NOMO-1 treated with dmso at 0.1 percent for 144 hours (cell line): Measurements from ENCODE around the gene SLC38A11.

Experiments
- DNase-seq: peaks from one replicate; lab custom pipeline; 2025; ENCODE audit not compliant: unreplicated experiment; lab: John Stamatoyannopoulos, UW

SLC38A11 gene

DNA sequence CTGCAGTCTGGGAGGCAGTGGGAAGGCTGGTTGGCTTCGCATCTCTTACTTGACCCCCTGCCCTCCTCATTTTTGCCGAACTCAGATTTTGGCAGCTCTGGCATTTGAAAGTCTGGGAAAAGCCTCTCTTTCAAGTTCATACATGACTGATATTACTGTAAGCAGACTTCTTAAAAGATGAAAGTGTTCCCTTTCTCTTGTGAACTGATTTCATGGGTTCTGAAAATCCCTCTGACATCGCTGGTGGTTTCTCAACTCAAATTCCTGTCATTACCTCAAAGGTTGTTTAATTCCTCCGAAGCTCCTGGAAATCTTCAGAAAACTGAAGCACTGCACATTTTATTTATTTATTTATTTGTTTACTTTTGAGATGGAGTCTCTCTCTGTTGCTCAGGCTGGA, 16.9 kb upstream of the SLC38A11 start:
- no peak for DNase-seq

- DNase-seq = no peak
Measured at GRCh38 chr2:164969909-164970690, 14.8 kb upstream of the SLC38A11 start.

- DNase-seq = no peak
Measured at GRCh38 chr2:164967781-164968228, 12.5 kb upstream of the SLC38A11 start.

DNA sequence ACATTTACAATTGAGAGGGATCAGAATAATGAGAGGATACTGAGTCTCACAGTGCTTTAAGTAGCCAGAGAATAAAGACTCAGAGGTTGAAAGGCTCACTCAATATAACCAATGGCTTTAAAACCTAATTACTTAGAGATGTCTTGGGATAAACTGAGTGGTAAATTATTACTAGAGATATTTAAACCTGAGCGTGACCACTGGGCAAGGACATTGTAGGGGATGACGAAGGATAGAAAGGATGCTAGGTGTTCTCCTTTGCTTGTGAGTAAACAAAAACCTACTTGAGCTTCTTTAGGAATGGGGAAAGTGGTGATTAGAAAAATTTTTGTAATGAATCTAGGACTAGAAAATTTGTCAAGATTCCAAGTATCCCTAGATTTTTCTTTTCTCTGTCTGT, 12.0 kb upstream of the SLC38A11 start:
- no peak for DNase-seq

GRCh38 chr2:164964700-164965099, 9.4 kb upstream of the SLC38A11 start:
- peak; percentile 76 for DNase-seq

- DNase-seq = no peak
Measured at GRCh38 chr2:164960159-164960558, 4.8 kb upstream of the SLC38A11 start.

DNA sequence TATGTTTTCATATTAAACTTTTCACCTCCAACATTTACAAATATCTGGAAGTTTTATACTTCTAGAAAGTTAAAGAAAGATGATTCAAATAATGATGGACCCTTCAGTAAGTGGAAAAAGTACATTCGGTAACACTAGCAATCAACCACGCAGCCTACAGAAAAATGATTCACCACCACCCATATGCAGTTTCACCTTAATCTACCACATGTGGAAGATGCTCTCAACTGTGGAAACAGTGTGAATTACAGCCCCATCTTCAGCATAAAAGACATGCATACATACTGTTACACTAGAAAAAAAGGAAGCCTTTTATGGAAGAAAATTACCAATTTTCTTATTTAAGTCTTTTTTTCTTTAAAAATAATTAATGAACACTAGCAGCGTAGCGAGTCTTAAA, 1.1 kb downstream of the SLC38A11 start:
- DNase-seq = no peak

DNA sequence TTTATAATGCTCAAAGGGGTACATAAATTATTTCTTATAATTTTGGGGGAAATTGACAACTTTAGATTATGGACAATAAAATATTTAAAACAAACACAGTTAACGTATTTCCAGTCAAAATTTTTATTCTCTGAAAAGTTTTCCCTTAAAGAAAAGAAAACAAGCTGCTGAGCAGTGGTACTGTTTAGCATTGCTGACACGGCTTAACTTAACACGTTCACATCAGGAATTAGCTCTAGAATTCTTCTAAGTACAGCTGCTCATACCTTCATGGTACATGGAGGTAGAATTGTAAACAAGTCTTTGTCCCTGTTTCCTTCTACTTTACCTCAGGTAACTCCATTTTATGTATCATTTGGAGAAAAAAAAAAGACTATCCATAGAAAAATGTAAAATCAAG, 2.0 kb downstream of the SLC38A11 start:
- DNase-seq = no peak

- no peak for DNase-seq
Measured at GRCh38 chr2:164952057-164952702, 3.1 kb downstream of the SLC38A11 start.

- peak; percentile 36 for DNase-seq
Measured at GRCh38 chr2:164948540-164948939, 6.8 kb downstream of the SLC38A11 start.

DNA sequence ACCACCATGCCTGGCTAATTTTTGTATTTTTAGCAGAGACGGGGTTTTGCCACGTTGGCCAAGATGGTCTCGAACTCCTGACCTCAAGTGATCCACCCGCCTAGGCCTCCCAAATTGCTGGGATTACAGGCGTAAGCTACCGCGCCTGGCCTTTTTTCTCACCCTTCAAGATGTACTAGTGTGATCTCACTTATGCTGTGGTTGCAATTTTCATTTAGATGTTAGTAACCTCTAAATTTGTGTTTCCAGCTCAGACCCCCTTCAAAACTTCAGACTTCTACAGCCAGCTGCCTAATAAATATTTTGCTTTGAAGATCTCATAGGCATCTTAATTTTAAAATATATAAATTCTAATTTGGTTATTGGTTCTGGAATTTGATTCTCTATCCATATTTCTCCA, 8.0 kb downstream of the SLC38A11 start:
- DNase-seq = no peak

GRCh38 chr2:164943289-164943688, 12.0 kb downstream of the SLC38A11 start:
- DNase-seq = no peak

DNA sequence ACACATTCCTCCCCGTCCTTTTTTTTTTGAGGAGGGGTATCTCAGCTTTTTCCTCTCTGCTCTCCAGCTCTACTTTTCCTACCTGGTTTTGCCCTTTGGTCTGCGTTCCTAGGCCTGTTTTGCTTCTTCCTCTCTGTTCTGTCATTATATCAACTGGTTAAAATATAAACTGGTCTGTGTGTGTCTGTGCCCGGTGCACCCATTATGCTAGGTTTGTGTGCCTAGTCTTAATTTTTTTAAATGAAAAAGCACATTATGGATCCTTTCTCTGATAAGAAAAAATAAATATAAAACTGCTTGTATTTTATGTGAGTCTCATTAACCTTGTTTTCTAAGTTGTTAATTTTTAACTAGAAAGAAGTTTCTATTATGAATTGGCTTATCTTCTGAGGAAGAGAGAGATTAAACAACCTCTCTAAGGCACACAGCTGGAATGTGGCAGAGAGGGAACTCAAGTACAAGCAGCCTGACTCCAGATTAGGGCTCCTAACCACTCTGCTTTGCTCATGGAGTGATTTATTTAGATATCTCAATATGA, 17.4 kb downstream of the SLC38A11 start:
- DNase-seq = no peak

DNA sequence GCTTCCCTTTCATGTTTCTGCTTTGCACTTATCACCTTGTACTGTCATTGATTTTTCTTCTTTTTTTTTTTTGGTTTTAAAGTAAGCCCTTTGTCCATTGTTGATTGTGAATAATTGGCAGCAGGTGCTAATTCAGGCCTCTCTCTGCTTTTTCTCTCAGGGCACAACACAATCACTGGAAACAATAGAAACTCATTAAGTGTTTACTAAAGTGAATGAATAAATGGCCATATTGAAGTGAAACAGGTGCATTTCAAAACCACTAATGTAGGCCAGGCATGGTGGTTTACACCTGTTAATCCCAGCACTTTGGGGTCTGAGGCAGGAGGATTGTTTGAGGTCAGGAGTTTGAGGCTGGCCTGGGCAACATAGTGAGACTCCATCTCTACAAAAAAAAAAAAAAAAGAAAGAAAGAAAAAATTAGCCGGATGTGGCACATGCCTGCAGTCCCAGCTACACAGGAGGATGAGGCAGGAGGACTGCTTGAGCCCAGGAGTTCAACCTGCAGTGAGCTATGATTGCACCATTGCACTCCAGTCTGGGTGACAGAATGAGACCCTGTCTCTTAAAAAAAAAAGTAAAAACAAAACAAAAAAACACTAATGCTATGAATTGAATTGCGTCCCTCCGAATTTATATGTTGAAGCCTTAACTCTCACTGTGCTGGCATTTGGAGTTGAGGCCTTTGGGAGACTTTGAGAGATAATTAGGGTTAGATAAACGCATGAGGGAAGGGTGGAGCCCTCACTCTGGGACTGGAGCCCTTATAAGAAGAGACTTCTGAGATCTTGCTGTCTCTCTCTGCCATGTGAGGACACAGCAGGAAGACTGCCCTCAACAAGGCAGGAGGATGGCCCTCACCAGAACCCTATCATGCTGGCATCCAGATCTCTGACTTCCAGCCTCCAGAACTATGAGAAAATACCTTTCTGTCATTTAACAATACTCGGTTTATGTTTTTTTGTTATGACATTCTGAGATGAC, 19.9 kb downstream of the SLC38A11 start:
- no peak for DNase-seq

DNA sequence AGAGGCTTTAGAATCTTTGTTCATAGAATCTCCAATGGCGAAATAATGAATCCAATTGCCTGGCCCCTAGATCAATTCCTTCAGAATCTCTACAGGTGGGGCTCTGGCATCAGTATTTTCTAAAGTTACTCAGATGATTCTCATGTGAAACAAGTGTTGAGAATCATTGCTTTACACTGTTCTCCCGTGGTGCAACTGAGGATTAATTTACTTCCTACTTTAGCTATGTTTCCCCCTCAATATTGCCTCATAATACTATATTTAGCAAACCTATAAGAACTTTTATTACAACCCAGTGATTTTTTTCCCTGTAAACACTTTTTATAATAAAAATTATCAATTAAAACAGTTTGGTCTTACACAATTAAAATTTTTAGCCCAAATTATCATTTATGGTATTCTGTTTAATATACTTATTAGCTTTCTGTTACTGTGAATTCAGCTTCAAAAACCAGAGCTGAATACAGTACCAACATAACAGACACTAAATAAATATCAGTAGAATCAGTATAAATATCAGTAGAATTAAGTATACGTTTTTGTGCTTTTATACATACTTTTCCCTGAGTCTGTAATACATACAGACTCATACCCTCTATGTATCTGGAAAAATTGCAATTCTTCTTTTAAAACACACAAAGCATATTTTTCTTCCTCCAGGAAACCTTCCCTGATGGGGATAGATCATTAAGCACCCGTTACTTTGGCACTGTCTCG, 20.8 kb downstream of the SLC38A11 start:
- DNase-seq = no peak

DNA sequence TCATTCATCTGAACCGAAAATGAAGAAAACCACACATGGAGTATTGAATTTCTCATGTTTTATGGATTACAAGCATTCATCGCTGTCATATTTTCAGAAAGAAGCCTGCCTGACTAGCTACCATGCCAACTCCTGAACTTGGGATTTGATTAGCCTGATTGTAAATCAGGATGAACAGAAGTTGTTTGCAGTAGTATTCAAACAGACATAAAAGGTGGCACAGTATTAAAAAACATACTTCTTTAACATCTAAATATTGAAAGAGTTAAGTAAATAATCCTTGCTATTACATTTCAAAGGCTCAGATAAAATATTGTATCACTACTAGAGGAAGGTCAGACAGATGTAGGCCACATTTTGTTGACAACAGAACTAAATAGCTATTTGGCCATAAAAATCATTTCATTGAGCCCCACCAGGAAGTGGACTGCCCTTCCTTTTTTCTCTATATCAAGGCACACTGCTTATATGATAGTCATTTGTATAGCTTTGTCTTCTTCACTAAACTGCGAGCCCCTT, 21.6 kb downstream of the SLC38A11 start:
- DNase-seq = no peak

GRCh38 chr2:164932377-164932776, 22.9 kb downstream of the SLC38A11 start:
- no peak for DNase-seq

DNA sequence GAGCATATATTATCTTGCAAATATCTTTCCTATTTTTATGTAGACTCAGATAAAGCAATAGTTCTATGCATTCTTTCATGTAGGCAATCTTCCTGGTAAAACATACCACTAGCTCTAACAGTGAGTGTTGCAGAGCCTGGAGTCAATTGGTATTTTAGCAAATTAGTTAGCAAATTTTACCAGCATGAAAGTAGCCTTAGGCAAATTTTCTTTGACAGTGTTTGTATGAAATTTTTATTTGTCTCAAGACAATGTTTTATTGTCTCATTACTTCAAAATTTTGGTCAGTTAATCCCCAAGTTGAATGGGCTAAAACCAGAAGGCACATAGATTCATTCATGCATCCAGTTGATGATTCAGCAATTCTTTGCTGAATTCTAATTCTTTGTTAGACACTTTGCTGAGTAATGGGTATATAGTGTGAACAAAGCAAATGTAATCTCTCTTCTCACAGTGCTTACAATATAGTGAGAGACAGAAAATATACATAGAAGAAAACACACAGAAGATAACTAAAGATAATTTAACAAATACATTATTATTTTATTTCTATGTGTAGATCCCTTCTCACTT, 27.1 kb downstream of the SLC38A11 start:
- no peak for DNase-seq

DNA sequence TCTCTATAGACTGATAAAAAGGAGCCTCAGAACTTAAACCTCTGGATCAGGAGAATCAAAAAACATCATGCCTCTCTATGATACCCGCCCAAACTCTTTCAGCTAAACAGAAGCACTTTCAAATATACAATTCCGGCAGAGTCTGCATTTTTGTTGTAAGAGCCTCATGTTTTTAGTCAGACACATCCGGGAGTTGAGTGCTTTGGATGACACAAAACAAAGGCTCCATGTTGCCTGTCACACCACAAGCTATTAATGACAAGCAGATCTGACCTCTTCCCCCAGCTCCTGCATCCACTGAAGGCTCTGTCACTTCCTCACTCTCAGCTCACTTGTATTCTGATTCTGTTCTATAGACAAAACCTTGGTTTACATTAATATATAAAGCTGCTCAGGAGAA, 33.2 kb downstream of the SLC38A11 start:
- DNase-seq = no peak

DNA sequence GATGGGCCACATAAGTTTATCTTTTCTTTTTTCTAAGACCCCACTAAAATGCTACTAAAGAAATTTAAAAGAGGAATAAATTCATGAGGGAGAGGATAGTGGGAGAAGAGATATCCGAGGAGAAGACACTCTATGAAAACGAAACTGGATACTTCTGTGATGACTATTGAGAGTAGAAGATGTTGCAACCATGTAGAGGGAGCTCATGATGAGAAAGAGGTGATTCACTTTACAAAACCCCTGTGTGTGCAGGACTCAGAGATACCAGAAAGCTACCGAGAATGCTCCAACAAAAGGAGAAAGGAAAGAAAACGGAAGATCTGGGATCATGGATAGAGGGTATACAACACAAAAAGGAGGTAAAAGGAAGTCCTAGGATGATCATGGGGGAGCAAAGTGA, 34.9 kb downstream of the SLC38A11 start:
- peak; percentile 31 for DNase-seq
